H1 (cell line): Measurements from ENCODE around the gene RELL1. TPM values are rescaled to one million over a fixed set of nuclear protein-coding genes. Genes with fewer than 3 reads are reported as not detected.
A peak's percentile ranks its signal among the peaks of the same experiment; 100 is the strongest.

Experiments used
- CTCF ChIA-PET: fragments of 300-600 bp; sonication (Branson Sonifier 250); formaldehyde crosslinking; loops from one replicate; lab custom pipeline; 2021; ENCODE audit not compliant: partially characterized antibody; lab: Charles Lee
- POLR2A ChIA-PET: fragments of 300-600 bp; sonication (Branson Sonifier 250); formaldehyde crosslinking; loops from one replicate; lab custom pipeline; 2021; ENCODE audit warnings: inconsistent platforms; ENCODE audit not compliant: partially characterized antibody; lab: Charles Lee
- DNase-seq, 2 experiments: peaks; one replicate each; pipeline versions ENCODE4 v3.0.0 to v3.0.0-alpha.2; 2010 to 2022; ENCODE audit warnings: low spot score in 2 of 2, low read depth in 1 of 2, mixed read lengths in 1 of 2
- FAIRE-seq: peaks from 2 replicates; lab custom pipeline; 2011; peaks lifted over from hg19 to GRCh38; lab: Jason Lieb, UNC
- H2AFZ ChIP-seq: 2 replicates; pipeline ENCODE4 v1.8.1; 2012; ENCODE audit warnings: low read length, inconsistent platforms
- H2AK5ac ChIP-seq: 2 replicates; pipeline ENCODE4 v1.6.1; 2013; ENCODE audit warnings: low read depth, low read length
- H2BK120ac ChIP-seq: replicated peaks from 2 replicates; pipeline ENCODE3; 2013; ENCODE audit warnings: low read depth, low read length, inconsistent platforms
- H2BK12ac ChIP-seq: 2 replicates; pipeline ENCODE4 v1.6.1; 2013; ENCODE audit warnings: low read depth, low read length
- H2BK15ac ChIP-seq: 2 replicates; pipeline ENCODE4 v1.6.1; 2013; ENCODE audit warnings: low read length
- H2BK20ac ChIP-seq: 2 replicates; pipeline ENCODE4 v1.6.1; 2013; ENCODE audit warnings: low read length
- H2BK5ac ChIP-seq: 2 replicates; pipeline ENCODE4 v1.6.1; 2013; ENCODE audit warnings: low read depth, low read length
- H3K14ac ChIP-seq: 2 replicates; pipeline ENCODE4 v1.6.1; 2013; ENCODE audit warnings: inconsistent platforms; ENCODE audit not compliant: insufficient read length
- H3K18ac ChIP-seq: 2 replicates; pipeline ENCODE4 v1.6.1; 2013; ENCODE audit warnings: low read length; ENCODE audit errors: extremely low read depth
- H3K23ac ChIP-seq: 2 replicates; pipeline ENCODE4 v1.6.1; 2013; ENCODE audit warnings: inconsistent platforms; ENCODE audit not compliant: insufficient read length
- H3K23me2 ChIP-seq: 2 replicates; pipeline ENCODE4 v1.6.1; 2013; ENCODE audit warnings: low read depth, low read length
- H3K27ac ChIP-seq: 2 replicates; pipeline ENCODE4 v1.6.1; 2011; ENCODE audit warnings: low read depth, low read length, inconsistent platforms
- H3K27me3 ChIP-seq, 4 experiments: replicated peaks in 1 of 4; 1 replicate in 1 of 4; 2 replicates in 3 of 4; pipeline versions ENCODE4 v1.6.1 to v1.8.1; 2011 to 2013; ENCODE audit warnings: low read length in 3 of 4, mild to moderate bottlenecking in 3 of 4, inconsistent platforms in 2 of 4, mixed read lengths in 2 of 4, moderate library complexity in 1 of 4; ENCODE audit not compliant: control insufficient read depth in 3 of 4, insufficient read depth in 3 of 4; ENCODE audit errors: extremely low read depth in 1 of 4
- H3K36me3 ChIP-seq, 4 experiments: 2 replicates each; pipeline versions ENCODE4 v1.6.1 to v1.8.1; 2011 to 2013; ENCODE audit warnings: mild to moderate bottlenecking in 4 of 4, low read length in 3 of 4, moderate library complexity in 2 of 4, control low read depth in 1 of 4, inconsistent platforms in 1 of 4; ENCODE audit not compliant: insufficient read depth in 4 of 4, control insufficient read depth in 2 of 4
- H3K4ac ChIP-seq: replicated peaks from 2 replicates; pipeline ENCODE3; 2013; ENCODE audit warnings: low read length, low read depth, mixed read lengths, inconsistent platforms; ENCODE audit not compliant: insufficient read length
- H3K4me1 ChIP-seq, 4 experiments: replicated peaks in 1 of 4; 1 replicate in 1 of 4; 2 replicates in 3 of 4; pipeline versions ENCODE4 v1.6.1 to v1.8.1; 2011 to 2013; ENCODE audit warnings: low read length in 3 of 4, inconsistent platforms in 2 of 4, mixed read lengths in 1 of 4; ENCODE audit not compliant: insufficient read depth in 4 of 4, control insufficient read depth in 3 of 4
- H3K4me2 ChIP-seq, 2 experiments: 2 replicates each; pipeline versions ENCODE4 v1.6.1 to v1.8.1; 2011 to 2013; ENCODE audit warnings: low read depth in 2 of 2, low read length in 2 of 2, control low read depth in 1 of 2, inconsistent platforms in 1 of 2, mild to moderate bottlenecking in 1 of 2; ENCODE audit not compliant: insufficient read depth in 1 of 2
- H3K4me3 ChIP-seq, 4 experiments: fragments of 200-600, 300-600 bp in 1 of 4; sonication (generic), shearing (Covaris generic), sonication (Bioruptor Twin) in 1 of 4; 2 replicates each; pipeline versions ENCODE4 v1.5.1 to v1.8.1; 2011 to 2016; ENCODE audit warnings: low read length in 4 of 4, low read depth in 3 of 4, control low read depth in 2 of 4, inconsistent platforms in 2 of 4, mild to moderate bottlenecking in 2 of 4, mixed read lengths in 1 of 4, moderate library complexity in 1 of 4; ENCODE audit not compliant: insufficient read depth in 2 of 4; ENCODE audit errors: extremely low read depth in 1 of 4
- H3K56ac ChIP-seq: replicated peaks from 2 replicates; pipeline ENCODE3; 2013; ENCODE audit warnings: low read depth, mild to moderate bottlenecking, mixed read lengths, low read length, inconsistent platforms; ENCODE audit not compliant: insufficient read length
- H3K79me1 ChIP-seq: 2 replicates; pipeline ENCODE4 v1.6.1; 2013; ENCODE audit warnings: low read depth, low read length, control low read depth
- H3K79me2 ChIP-seq, 2 experiments: 2 replicates each; pipeline versions ENCODE4 v1.6.1 to v1.8.1; 2012 to 2013; ENCODE audit warnings: low read length in 2 of 2, mild to moderate bottlenecking in 2 of 2, inconsistent platforms in 1 of 2; ENCODE audit not compliant: insufficient read depth in 2 of 2, control insufficient read depth in 1 of 2
- H3K9ac ChIP-seq, 4 experiments: replicated peaks in 1 of 4; 1 replicate in 1 of 4; 2 replicates in 3 of 4; pipeline versions ENCODE4 v1.6.1 to v1.8.1; 2011 to 2013; ENCODE audit warnings: low read depth in 3 of 4, low read length in 3 of 4, control low read depth in 2 of 4, mild to moderate bottlenecking in 2 of 4, moderate library complexity in 2 of 4, inconsistent platforms in 1 of 4; ENCODE audit errors: extremely low read depth in 1 of 4
- H3K9me3 ChIP-seq, 2 experiments: 2 replicates each; pipeline versions ENCODE4 v1.6.1 to v1.8.1; 2012 to 2013; ENCODE audit warnings: mild to moderate bottlenecking in 2 of 2, moderate library complexity in 2 of 2, control low read depth in 1 of 2, inconsistent platforms in 1 of 2, low read depth in 1 of 2, low read length in 1 of 2, mixed read lengths in 1 of 2; ENCODE audit not compliant: insufficient read depth in 2 of 2
- H4K20me1 ChIP-seq, 2 experiments: replicated peaks in 1 of 2; 2 replicates each; pipeline versions ENCODE3 to v1.8.1; 2011 to 2013; ENCODE audit warnings: inconsistent platforms in 2 of 2, low read length in 2 of 2, mild to moderate bottlenecking in 1 of 2; ENCODE audit not compliant: insufficient read depth in 2 of 2, control insufficient read depth in 1 of 2
- H4K5ac ChIP-seq: 2 replicates; pipeline ENCODE4 v1.6.1; 2013; ENCODE audit warnings: low read length, low read depth, mixed read lengths, inconsistent platforms; ENCODE audit not compliant: insufficient read length
- H4K8ac ChIP-seq: 2 replicates; pipeline ENCODE4 v1.8.0; 2013; ENCODE audit warnings: mild to moderate bottlenecking, moderate library complexity, low read length, inconsistent platforms; ENCODE audit not compliant: insufficient read depth; ENCODE audit errors: extremely low read depth
- H4K91ac ChIP-seq: replicated peaks from 2 replicates; pipeline ENCODE3; 2013; ENCODE audit warnings: low read length, mixed read lengths, inconsistent platforms; ENCODE audit not compliant: insufficient read length
- KDM5A ChIP-seq: fragments of 200-600 bp; IDR thresholded peaks from 2 replicates; pipeline ENCODE4 v1.7.1; 2012; ENCODE audit warnings: mild to moderate bottlenecking, low read length, inconsistent platforms, mixed read lengths
- TBP ChIP-seq: IDR thresholded peaks from 2 replicates; pipeline ENCODE4 v1.6.1; 2011; ENCODE audit warnings: low read depth, low read length, improper control_type of control experiment
- WGBS, 2 experiments: shearing (Covaris generic) in 1 of 2; methylation state at CpG; one replicate each; pipeline versions ENCODE4 v1.1.6 to v1.1.7; 2013 to 2015; ENCODE audit warnings: low lambda C conversion rate in 2 of 2, mixed read lengths in 2 of 2, inconsistent platforms in 1 of 2, low coverage in 1 of 2, missing lambda C conversion rate in 1 of 2; ENCODE audit not compliant: insufficient replicate concordance in 2 of 2, insufficient coverage in 1 of 2, insufficient read length in 1 of 2; ENCODE audit errors: extremely low coverage in 1 of 2, missing lambda C conversion rate in 1 of 2; 5-methylcytosine and 5-hydroxymethylcytosine counted together
- polyA plus RNA-seq, 7 experiments: library from polyadenylated mRNA; depleted of rRNA in 3 of 7; stranded (reverse) in 5 of 7; unstranded in 2 of 7; fragments of >200 nt in 5 of 7; fragments of 200-250 nt in 2 of 7; gene quantifications; 1 replicate in 5 of 7; 2 replicates in 1 of 7; 4 replicates in 1 of 7; pipeline versions ENCODE4 v1.2.1 to v1.2.3, GENCODE V29; 2011 to 2013; ENCODE audit warnings: missing spikeins in 2 of 7, mixed read lengths in 2 of 7
- total RNA-seq: library from RNA; stranded (reverse); fragmentation: NEBNext Ultra II Directional; extraction: Animal tissue kit (Norgen Biotek cat#: 25700); gene quantifications from 2 replicates; pipeline ENCODE4 v1.2.1, GENCODE V29; 2021

RELL1 gene
- total and polyA plus RNA-seq, 2 of the 8 experiments (the other 6 are each of a cell fraction or from before 2014, with no cell fraction given) = 2.1 to 14.1 TPM

- Histone ChIP-seq H2AFZ (no peak overlapping the region), H2AK5ac (no peak overlapping the region), H2BK120ac (no peak overlapping the region), H4K8ac (no peak overlapping the region), H3K27me3 (no peaks in the 10 kb centered on the region), H4K91ac (no peak overlapping the region), H3K9me3 (no peaks in the 10 kb centered on the region), H2BK20ac (no peak overlapping the region), H3K23ac (no peak overlapping the region), H2BK12ac (no peak overlapping the region), H3K23me2 (no peaks in the 10 kb centered on the region), H4K20me1 (peaks cover 0 to 1% of the 10 kb centered on the region in 2 experiments), H4K5ac (no peak overlapping the region), H3K18ac (no peak overlapping the region), H3K79me1 (no peaks in the 10 kb centered on the region; the same call in 1 of the 2 replicates), H3K9ac (no peak overlapping the region), H3K79me2 (peaks cover 0 to 7% of the 10 kb centered on the region in 2 experiments; a peak in 2 of 4 replicates), H2BK5ac (no peak overlapping the region), H3K56ac (no peak overlapping the region), H3K36me3 (no peaks in the 10 kb centered on the region), H3K27ac (no peak overlapping the region), H3K14ac (no peak overlapping the region), H3K4me2 (no peak overlapping the region), H3K4me3 (no peak overlapping the region), H3K4ac (peak overlapping the region; percentile 41), H3K4me1 (no peaks in the 10 kb centered on the region; a peak in 1 of 7 replicates), H2BK15ac (no peak overlapping the region)
- no peak for DNase-seq
- POLR2A ChIA-PET = no interaction called here
- CTCF ChIA-PET = interaction anchor here (0.7 to 1.6 kb wide), 4 partner anchors 9 to 224 kb away, joined by 3 to 4 read pairs (median 4); no protein-coding TSS in a partner anchor
- FAIRE-seq = no peak
- 93% methylated on average over 1 of the region's 1 CpG; no CpG with 5 or more reads in 1 of the 2 experiments for WGBS, 2 experiments
- TF ChIP-seq TBP (no peak), KDM5A (0 out of 2 replicates have a peak, but pooled peaks have one; percentile 27)
Measured at GRCh38 chr4:37675587-37676290, 10.4 kb downstream of the RELL1 start.
